SK-N-SH (cell line): ENCODE measurements around the gene NR0B2.

Experiments
- CHD2 ChIP-seq: fragments of 150-350 bp; IDR thresholded peaks from 2 replicates; pipeline ENCODE4 v1.6.1; 2018; ENCODE audit warnings: low read length; ENCODE audit not compliant: partially characterized antibody
- CTCF ChIP-seq: fragments of 200-600 bp; sonication (generic); IDR thresholded peaks from 2 replicates; pipeline ENCODE4 v1.6.1; 2017; ENCODE audit warnings: antibody characterized with exemption, mild to moderate bottlenecking, moderate library complexity
- ELF1 ChIP-seq: IDR thresholded peaks from 2 replicates; pipeline ENCODE4 v1.4.0; 2012
- NFIC ChIP-seq: IDR thresholded peaks from 2 replicates; pipeline ENCODE4 v1.4.0; 2012; ENCODE audit warnings: borderline replicate concordance
- NRF1 ChIP-seq: IDR thresholded peaks from 2 replicates; pipeline ENCODE4 v1.6.1; 2012; ENCODE audit warnings: low read depth, mild to moderate bottlenecking, low read length
- REST ChIP-seq: IDR thresholded peaks from 2 replicates; pipeline ENCODE4 v1.6.1; 2012; ENCODE audit warnings: mild to moderate bottlenecking, low read depth, low read length, moderate library complexity
- TAF1 ChIP-seq: IDR thresholded peaks from 2 replicates; pipeline ENCODE4 v1.6.1; 2012; ENCODE audit warnings: low read depth, mild to moderate bottlenecking, low read length, moderate library complexity, borderline replicate concordance
- TEAD4 ChIP-seq: IDR thresholded peaks from 2 replicates; pipeline ENCODE4 v1.4.0; 2012; ENCODE audit warnings: mild to moderate bottlenecking, borderline replicate concordance; ENCODE audit not compliant: insufficient read depth

GRCh38 chr1:26938659-26939025 lies 24.9 kb upstream of the NR0B2 start:
- no peak for TF ChIP-seq NFIC
- no peak for TF ChIP-seq TAF1
- no peak for TF ChIP-seq ELF1
- no peak for TF ChIP-seq REST
- TF ChIP-seq CTCF, result no peak
- no peak for TF ChIP-seq CHD2
- TF ChIP-seq NRF1, result no peak
- TF ChIP-seq TEAD4, result no peak
